ENCODE data around the gene ARL5A. TPM values are rescaled to one million over a fixed set of nuclear protein-coding genes. Genes with fewer than 3 reads are reported as not detected.

The ARL5A gene
- total RNA-seq, 4 donors from 2014 or later: 64.4 to 79.4 (median 71.0) TPM

DNA sequence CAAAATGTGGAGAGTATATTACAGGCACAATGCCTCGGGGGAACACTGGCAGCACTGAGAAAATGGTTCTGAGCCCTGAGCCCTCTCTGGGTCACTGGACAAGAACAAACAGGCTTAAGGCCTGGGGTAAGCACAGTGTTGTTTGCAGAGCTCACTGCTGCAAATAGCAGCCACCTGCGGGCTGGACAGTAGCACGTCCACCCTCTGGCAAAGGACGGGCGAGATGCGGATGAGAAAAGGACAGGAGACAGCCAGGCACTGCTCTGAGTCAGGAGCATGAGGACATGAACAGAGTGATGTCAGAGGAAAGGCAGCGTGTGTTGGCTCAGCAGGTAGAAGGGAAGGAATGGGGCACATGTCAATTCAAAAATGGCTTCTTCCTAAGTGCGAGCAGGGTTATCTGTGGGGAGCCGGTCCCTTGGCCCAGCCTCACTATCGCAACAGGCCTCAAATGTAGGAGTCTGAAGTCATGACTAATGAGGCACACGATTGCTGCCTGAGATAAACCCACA, 68.0 kb downstream of the ARL5A start:
- WGBS, 2 donors: 84 to 85% methylated on average over 11 of the region's 11 CpGs
- H3K4me3 ChIP-seq (replicated peaks in 1 of 3): no peak overlapping the region
- H3K27me3 ChIP-seq: no peaks in the 10 kb centered on the region
- TF ChIP-seq POLR2A (IDR thresholded peaks at IDR 0.05): no peak
- no peak for DNase-seq
- H3K36me3 ChIP-seq: no peaks in the 10 kb centered on the region
- H3K4me1 ChIP-seq: no peaks in the 10 kb centered on the region
- no peak overlapping the region for H3K27ac ChIP-seq
- intact Hi-C loops (cut with DNase I): no loop called here
- no peaks in the 10 kb centered on the region for H3K9me3 ChIP-seq

GRCh38 chr2:151758744-151759143, 69.5 kb downstream of the ARL5A start:
- Histone ChIP-seq H3K36me3 (no peaks in the 10 kb centered on the region), H3K4me3 (replicated peaks in 1 of 3) (no peak overlapping the region), H3K27ac (no peak overlapping the region), H3K9me3 (no peaks in the 10 kb centered on the region), H3K27me3 (no peaks in the 10 kb centered on the region), H3K4me1 (no peaks in the 10 kb centered on the region)
- TF ChIP-seq, protein P1, sequence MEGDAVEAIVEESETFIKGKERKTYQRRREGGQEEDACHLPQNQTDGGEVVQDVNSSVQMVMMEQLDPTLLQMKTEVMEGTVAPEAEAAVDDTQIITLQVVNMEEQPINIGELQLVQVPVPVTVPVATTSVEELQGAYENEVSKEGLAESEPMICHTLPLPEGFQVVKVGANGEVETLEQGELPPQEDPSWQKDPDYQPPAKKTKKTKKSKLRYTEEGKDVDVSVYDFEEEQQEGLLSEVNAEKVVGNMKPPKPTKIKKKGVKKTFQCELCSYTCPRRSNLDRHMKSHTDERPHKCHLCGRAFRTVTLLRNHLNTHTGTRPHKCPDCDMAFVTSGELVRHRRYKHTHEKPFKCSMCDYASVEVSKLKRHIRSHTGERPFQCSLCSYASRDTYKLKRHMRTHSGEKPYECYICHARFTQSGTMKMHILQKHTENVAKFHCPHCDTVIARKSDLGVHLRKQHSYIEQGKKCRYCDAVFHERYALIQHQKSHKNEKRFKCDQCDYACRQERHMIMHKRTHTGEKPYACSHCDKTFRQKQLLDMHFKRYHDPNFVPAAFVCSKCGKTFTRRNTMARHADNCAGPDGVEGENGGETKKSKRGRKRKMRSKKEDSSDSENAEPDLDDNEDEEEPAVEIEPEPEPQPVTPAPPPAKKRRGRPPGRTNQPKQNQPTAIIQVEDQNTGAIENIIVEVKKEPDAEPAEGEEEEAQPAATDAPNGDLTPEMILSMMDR (IDR thresholded peaks at IDR 0.05): no peak
- no peak for TF ChIP-seq POLR2A (IDR thresholded peaks at IDR 0.05)
- DNase-seq: no peak
- intact Hi-C loops (cut with DNase I): no loop called here
- WGBS, 2 donors: 93 to 94% methylated on average over 3 of the region's 3 CpGs

GRCh38 chr2:151757861-151758260, 70.4 kb downstream of the ARL5A start:
- WGBS, 2 donors: 39 to 53% methylated on average over 1 of the region's 1 CpG
- Histone ChIP-seq H3K9me3 (no peaks in the 10 kb centered on the region), H3K4me1 (no peaks in the 10 kb centered on the region), H3K4me3 (replicated peaks in 1 of 3) (no peak overlapping the region), H3K36me3 (no peaks in the 10 kb centered on the region), H3K27ac (no peak overlapping the region), H3K27me3 (no peaks in the 10 kb centered on the region)
- no peak for DNase-seq
- TF ChIP-seq, protein P1 (IDR thresholded peaks at IDR 0.05): no peak
- no peak for TF ChIP-seq POLR2A (IDR thresholded peaks at IDR 0.05)
- intact Hi-C loops (cut with DNase I): no loop called here

GRCh38 chr2:151756820-151757219, 71.4 kb downstream of the ARL5A start:
- Histone ChIP-seq H3K9me3 (no peaks in the 10 kb centered on the region), H3K27me3 (no peaks in the 10 kb centered on the region), H3K27ac (no peak overlapping the region), H3K36me3 (no peaks in the 10 kb centered on the region), H3K4me3 (replicated peaks in 1 of 3) (no peak overlapping the region), H3K4me1 (no peaks in the 10 kb centered on the region)
- intact Hi-C loops (cut with DNase I): no loop called here
- TF ChIP-seq, protein P1 (IDR thresholded peaks at IDR 0.05): no peak
- no peak for TF ChIP-seq POLR2A (IDR thresholded peaks at IDR 0.05)
- DNase-seq: no peak
- WGBS, 2 donors: 93 to 94% methylated on average over 2 of the region's 2 CpGs

DNA sequence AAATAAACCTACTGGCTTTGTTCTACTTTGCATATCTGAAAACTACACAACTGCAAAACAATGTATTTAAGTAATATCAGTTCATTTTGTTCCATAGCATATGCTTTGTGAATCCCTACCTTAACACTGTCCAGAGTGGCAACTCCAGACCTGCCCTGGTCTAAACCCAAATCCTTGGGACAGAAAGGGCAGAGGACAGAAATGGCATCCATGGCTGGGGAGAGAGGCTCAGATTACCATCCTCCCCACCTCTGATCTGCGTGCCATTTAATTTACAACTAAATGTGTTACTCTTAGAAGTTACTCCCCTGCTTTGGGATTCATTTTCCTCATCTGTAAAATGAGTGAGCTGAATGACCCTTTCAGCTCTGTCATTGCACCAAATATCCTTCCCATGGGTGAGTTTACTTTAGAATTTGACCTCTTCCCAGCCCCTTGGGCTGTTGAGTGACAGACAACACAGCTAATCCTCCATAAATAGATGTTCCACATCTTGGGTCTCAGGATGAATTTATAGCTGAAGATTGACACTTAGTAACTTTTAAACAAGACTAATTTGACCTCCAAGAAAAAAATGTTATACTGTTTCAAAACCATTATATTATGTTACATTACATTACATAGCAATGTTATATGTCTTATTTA, 73.8 kb downstream of the ARL5A start:
- DNase-seq: no peak
- Histone ChIP-seq H3K9me3 (no peaks in the 10 kb centered on the region), H3K4me1 (no peaks in the 10 kb centered on the region), H3K27me3 (no peaks in the 10 kb centered on the region), H3K36me3 (no peaks in the 10 kb centered on the region), H3K4me3 (replicated peaks in 1 of 3) (no peak overlapping the region), H3K27ac (no peak overlapping the region)
- TF ChIP-seq, protein P1 (IDR thresholded peaks at IDR 0.05): no peak
- TF ChIP-seq POLR2A (IDR thresholded peaks at IDR 0.05): no peak
- intact Hi-C loops (cut with DNase I): no loop called here
- WGBS, 2 donors: 79 to 100% methylated on average over 1 of the region's 1 CpG
